GM12872 (cell line): ENCODE measurements around the gene GTPBP10.

Experiments used
- TF ChIP-seq, protein P1 (sequence below): IDR thresholded peaks from 3 replicates; pipeline ENCODE4 v1.5.1; 2011; ENCODE audit warnings: low read depth, mild to moderate bottlenecking, low read length, moderate library complexity; ENCODE audit not compliant: insufficient read depth

Gene GTPBP10

DNA sequence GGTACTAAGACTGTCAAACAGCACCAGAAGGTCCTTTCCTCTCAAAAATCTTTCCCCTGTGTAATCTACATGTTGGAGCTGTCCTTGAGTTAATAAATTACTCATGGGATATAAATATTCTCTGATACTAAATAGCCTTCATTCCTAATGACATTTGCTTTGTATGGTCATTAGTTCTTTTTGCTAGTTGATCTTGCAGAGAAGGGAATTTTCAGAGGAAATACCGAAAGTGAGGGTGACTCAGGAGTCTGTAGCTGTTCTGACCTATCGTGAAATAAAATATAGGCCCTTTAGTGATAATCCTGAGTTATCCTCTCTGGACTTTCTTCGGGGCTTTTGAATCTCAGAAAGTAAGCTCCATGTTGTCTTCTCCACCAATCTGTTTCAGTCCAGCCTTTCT is 37.3 kb downstream of the GTPBP10 start:
- TF ChIP-seq, protein P1, sequence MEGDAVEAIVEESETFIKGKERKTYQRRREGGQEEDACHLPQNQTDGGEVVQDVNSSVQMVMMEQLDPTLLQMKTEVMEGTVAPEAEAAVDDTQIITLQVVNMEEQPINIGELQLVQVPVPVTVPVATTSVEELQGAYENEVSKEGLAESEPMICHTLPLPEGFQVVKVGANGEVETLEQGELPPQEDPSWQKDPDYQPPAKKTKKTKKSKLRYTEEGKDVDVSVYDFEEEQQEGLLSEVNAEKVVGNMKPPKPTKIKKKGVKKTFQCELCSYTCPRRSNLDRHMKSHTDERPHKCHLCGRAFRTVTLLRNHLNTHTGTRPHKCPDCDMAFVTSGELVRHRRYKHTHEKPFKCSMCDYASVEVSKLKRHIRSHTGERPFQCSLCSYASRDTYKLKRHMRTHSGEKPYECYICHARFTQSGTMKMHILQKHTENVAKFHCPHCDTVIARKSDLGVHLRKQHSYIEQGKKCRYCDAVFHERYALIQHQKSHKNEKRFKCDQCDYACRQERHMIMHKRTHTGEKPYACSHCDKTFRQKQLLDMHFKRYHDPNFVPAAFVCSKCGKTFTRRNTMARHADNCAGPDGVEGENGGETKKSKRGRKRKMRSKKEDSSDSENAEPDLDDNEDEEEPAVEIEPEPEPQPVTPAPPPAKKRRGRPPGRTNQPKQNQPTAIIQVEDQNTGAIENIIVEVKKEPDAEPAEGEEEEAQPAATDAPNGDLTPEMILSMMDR = no peak

DNA sequence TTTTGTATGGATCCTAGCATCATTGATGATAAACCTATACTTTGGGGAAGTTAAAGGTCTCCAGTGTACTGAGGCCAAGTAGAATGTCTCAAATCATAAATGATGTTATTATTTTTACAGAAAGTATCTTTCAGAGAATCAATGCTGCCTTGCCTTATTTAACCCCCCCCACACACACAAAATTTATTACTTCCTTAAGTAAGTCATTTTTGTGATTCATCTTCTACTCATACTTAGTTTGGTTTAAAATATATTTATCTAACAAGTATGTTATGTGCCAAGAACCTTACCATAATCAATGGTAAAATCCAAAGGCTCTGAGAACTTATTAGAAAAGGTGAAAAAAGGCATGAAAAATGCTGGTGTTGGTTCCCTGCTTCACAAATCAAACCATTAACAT is 37.9 kb downstream of the GTPBP10 start:
- TF ChIP-seq, protein P1 = no peak

DNA sequence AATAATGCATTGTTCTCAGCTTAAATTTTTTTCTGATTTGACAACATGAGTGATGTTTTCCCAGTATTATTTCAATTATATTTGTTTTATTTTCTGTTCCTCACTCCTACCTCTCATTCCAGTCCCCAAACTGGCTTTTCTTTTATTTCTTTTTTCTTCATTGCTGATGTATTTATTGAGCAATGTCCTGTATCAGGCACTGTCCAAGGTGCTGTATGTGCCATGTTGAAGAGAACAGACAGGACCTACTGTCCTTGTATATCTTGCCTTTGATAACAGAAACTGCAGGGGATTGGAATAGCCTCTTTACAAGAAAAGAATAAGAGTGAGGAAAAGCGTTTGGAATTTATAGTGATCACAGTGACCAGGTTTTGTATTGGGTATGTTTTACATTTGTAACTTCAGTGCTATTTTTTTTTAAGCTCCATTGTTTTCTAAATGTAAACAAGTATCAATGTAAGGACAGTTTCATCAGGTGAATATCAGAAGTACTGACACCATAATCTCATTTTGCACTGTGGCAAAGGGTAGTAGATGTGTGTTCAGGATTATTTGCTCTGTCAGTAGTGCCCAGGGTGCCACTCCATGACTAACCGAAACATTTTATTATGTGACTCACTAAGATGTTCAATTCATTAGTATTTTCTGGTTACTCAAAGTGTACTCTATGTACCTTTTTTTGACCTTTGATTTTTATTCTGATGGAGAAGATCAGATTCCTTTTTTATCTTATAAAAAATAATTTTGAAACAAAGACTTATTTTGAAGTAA is 41.1 kb downstream of the GTPBP10 start:
- TF ChIP-seq, protein P1 = no peak

DNA sequence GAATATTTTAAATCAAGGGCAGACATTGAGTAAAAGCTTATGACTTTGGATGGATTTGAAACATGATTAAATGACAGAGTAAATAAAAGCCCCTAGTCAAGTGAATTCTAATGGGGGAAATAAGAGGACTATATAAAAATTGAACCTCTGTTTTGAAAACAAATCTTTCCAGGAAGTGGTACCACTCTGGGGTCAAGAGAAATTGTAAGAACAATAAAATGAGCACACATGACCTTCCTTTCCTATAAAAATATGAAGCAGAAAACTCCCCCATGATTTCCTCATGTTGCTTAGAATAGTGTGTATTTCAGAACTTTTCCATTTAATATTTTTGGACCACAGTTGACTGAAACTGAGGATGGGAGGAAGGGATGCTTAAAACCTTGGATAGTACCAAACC is 44.4 kb downstream of the GTPBP10 start:
- TF ChIP-seq, protein P1 = no peak

DNA sequence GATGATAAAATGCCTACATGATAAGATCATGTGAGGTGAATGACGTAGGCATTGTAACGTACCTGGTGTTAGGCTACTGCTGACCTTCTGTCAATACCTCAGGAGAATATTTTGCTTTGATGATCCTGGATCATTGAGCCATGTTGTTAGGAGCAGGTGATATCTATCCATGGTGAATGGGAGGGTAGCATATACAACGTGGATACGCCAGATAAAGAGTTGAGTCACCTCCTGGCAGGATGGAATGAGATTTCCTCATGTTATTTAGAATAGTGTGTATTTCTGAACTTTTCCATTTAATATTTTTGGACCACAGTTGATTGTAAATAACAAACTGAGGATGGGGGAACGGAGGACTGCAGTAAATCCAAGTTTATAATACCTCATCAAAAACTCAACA is 45.0 kb downstream of the GTPBP10 start:
- TF ChIP-seq, protein P1 = no peak

DNA sequence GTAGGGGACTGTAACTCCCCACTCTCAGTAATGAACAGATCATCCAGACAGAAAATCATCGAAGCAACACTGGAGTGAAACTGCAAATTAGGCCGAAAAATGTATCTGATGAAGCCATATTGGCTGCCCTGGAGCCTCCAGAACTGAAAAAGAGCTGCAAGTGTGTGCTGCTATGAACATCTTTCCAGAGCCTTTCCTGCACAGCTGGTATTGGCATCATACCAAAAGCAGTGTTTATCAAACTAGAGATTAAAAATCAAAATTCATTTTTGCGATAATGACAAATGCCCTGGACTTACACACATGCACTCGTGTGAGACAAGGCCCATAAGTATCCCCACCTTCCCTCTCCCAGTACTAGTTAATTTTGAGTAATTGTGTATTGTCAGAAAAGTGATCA is 49.9 kb downstream of the GTPBP10 start:
- TF ChIP-seq, protein P1 = no peak

DNA sequence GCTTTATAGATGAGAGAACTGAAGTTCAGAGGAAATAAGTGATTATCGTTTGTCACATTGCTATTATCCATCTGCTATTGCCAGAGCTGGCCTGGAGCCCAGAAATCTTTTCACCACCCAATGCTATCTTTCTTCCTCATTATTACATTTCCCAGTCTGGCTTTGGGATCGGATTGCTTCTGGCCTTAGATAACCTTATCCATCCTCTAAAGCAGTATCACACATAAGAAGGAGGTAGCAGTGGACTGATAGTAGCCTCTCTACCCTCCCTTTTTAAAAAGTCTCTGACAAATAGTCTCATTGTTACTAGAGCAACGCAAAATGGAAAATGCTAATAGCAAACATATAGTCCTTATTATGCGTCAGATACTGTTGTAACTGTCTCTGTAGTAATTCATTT is 55.5 kb downstream of the GTPBP10 start:
- TF ChIP-seq, protein P1 = no peak
